H9 (cell line): ENCODE measurements around the gene MAPK8. TPM values are rescaled to one million over a fixed set of nuclear protein-coding genes. Genes with fewer than 3 reads are reported as not detected.

ENCODE experiments used
- DNase-seq: peaks from one replicate; pipeline ENCODE4 v3.0.0-alpha.2; 2017
- H2AFZ ChIP-seq: one replicate; pipeline ENCODE4 v1.6.1; 2013; ENCODE audit warnings: mild to moderate bottlenecking, low read length, control low read depth, moderate library complexity
- H2AK5ac ChIP-seq: 2 replicates; pipeline ENCODE4 v1.6.1; 2013; ENCODE audit warnings: low read length, control low read depth, mixed read lengths; ENCODE audit not compliant: insufficient read length
- H2BK120ac ChIP-seq: one replicate; pipeline ENCODE4 v1.6.1; 2013; ENCODE audit warnings: low read depth, mild to moderate bottlenecking, low read length, control low read depth, inconsistent platforms; ENCODE audit not compliant: poor library complexity, severe bottlenecking
- H2BK12ac ChIP-seq: 2 replicates; pipeline ENCODE4 v1.6.1; 2013; ENCODE audit warnings: low read length, control low read depth, mixed read lengths, low read depth; ENCODE audit not compliant: insufficient read length
- H2BK15ac ChIP-seq: 2 replicates; pipeline ENCODE4 v1.6.1; 2013; ENCODE audit warnings: low read depth, low read length, control low read depth
- H2BK20ac ChIP-seq: one replicate; pipeline ENCODE4 v1.6.1; 2013; ENCODE audit warnings: low read depth, mild to moderate bottlenecking, low read length, control low read depth, inconsistent platforms; ENCODE audit not compliant: poor library complexity, severe bottlenecking
- H2BK5ac ChIP-seq: 2 replicates; pipeline ENCODE4 v1.6.1; 2013; ENCODE audit warnings: low read length, control low read depth, mixed read lengths; ENCODE audit not compliant: insufficient read length
- H3K14ac ChIP-seq: 2 replicates; pipeline ENCODE4 v1.6.1; 2013; ENCODE audit warnings: low read length, control low read depth; ENCODE audit not compliant: insufficient read depth
- H3K18ac ChIP-seq: 2 replicates; pipeline ENCODE4 v1.6.1; 2013; ENCODE audit warnings: low read depth, mild to moderate bottlenecking, mixed read lengths, low read length, control low read depth; ENCODE audit not compliant: insufficient read length
- H3K23ac ChIP-seq: 2 replicates; pipeline ENCODE4 v1.6.1; 2013; ENCODE audit warnings: low read length, control low read depth, mixed read lengths, low read depth; ENCODE audit not compliant: insufficient read length
- H3K23me2 ChIP-seq: 2 replicates; pipeline ENCODE4 v1.6.1; 2013; ENCODE audit warnings: low read depth, mild to moderate bottlenecking, mixed read lengths, low read length, control low read depth; ENCODE audit not compliant: insufficient read length, poor library complexity, severe bottlenecking
- H3K27ac ChIP-seq: 2 replicates; pipeline ENCODE4 v1.5.1; 2013; ENCODE audit warnings: low read length, control low read depth, mixed read lengths, low read depth; ENCODE audit not compliant: insufficient read length
- H3K27me3 ChIP-seq: 2 replicates; pipeline ENCODE4 v1.6.1; 2013; ENCODE audit warnings: low read length, control low read depth, inconsistent platforms; ENCODE audit not compliant: insufficient read depth
- H3K4ac ChIP-seq: 2 replicates; pipeline ENCODE4 v1.6.1; 2013; ENCODE audit warnings: low read depth, mild to moderate bottlenecking, control low read depth, inconsistent platforms, low read length, moderate library complexity
- H3K4me1 ChIP-seq: 2 replicates; pipeline ENCODE4 v1.6.1; 2013; ENCODE audit warnings: low read length, control low read depth, inconsistent platforms; ENCODE audit not compliant: insufficient read depth
- H3K4me2 ChIP-seq: 2 replicates; pipeline ENCODE4 v1.6.1; 2013; ENCODE audit warnings: low read length, control low read depth, mixed read lengths; ENCODE audit not compliant: insufficient read length, insufficient read depth
- H3K56ac ChIP-seq: 2 replicates; pipeline ENCODE4 v1.6.1; 2013; ENCODE audit warnings: low read depth, mild to moderate bottlenecking, mixed read lengths, low read length, control low read depth; ENCODE audit not compliant: insufficient read length
- H3K79me1 ChIP-seq: 2 replicates; pipeline ENCODE4 v1.6.1; 2013; ENCODE audit warnings: low read depth, mild to moderate bottlenecking, moderate library complexity, low read length, control low read depth, inconsistent platforms; ENCODE audit not compliant: insufficient read depth, poor library complexity, severe bottlenecking
- H3K79me2 ChIP-seq: 2 replicates; pipeline ENCODE4 v1.6.1; 2013; ENCODE audit warnings: low read length, control low read depth, inconsistent platforms; ENCODE audit not compliant: insufficient read depth
- H3K9ac ChIP-seq: 2 replicates; pipeline ENCODE4 v1.6.1; 2013; ENCODE audit warnings: low read length, control low read depth, mixed read lengths; ENCODE audit not compliant: insufficient read length; ENCODE audit errors: extremely low read depth
- H3K9me3 ChIP-seq: one replicate; pipeline ENCODE4 v1.6.1; 2013; ENCODE audit warnings: low read depth, low read length, inconsistent platforms; ENCODE audit not compliant: control insufficient read depth
- H3T11ph ChIP-seq: one replicate; pipeline ENCODE4 v1.6.1; 2013; ENCODE audit warnings: mild to moderate bottlenecking, low read length, control low read depth, inconsistent platforms
- H4K20me1 ChIP-seq: one replicate; pipeline ENCODE4 v1.6.1; 2013; ENCODE audit not compliant: control insufficient read depth, insufficient read length, insufficient read depth
- H4K5ac ChIP-seq: 2 replicates; pipeline ENCODE4 v1.6.1; 2013; ENCODE audit warnings: low read depth, mild to moderate bottlenecking, mixed read lengths, low read length, control low read depth; ENCODE audit not compliant: insufficient read length
- H4K8ac ChIP-seq: replicated peaks from 2 replicates; pipeline ENCODE4 v1.6.1; 2013; ENCODE audit warnings: low read length, control low read depth, mixed read lengths, low read depth; ENCODE audit not compliant: insufficient read length
- H4K91ac ChIP-seq: 2 replicates; pipeline ENCODE4 v1.6.1; 2013; ENCODE audit warnings: low read depth, mild to moderate bottlenecking, moderate library complexity, mixed read lengths, low read length, control low read depth; ENCODE audit not compliant: insufficient read length
- H3K27ac Mint-ChIP-seq, 3 experiments: 2 replicates in 2 of 3; 3 replicates in 1 of 3; pipeline ENCODE4 v1.8.0; 2020 to 2021; ENCODE audit warnings: mixed read lengths in 3 of 3, mild to moderate bottlenecking in 1 of 3, moderate library complexity in 1 of 3
- H3K27me3 Mint-ChIP-seq: 2 replicates; pipeline ENCODE4 v1.8.0; 2021; ENCODE audit warnings: low read depth, mild to moderate bottlenecking, moderate library complexity, mixed read lengths
- H3K36me3 Mint-ChIP-seq, 3 experiments: 2 replicates in 2 of 3; 3 replicates in 1 of 3; pipeline ENCODE4 v1.8.0; 2020 to 2021; ENCODE audit warnings: low read depth in 3 of 3, mixed read lengths in 3 of 3; ENCODE audit not compliant: insufficient read depth in 1 of 3
- H3K4me1 Mint-ChIP-seq, 2 experiments: 2 replicates each; pipeline ENCODE4 v1.8.0; 2020; ENCODE audit warnings: mixed read lengths in 2 of 2
- H3K4me3 Mint-ChIP-seq, 2 experiments: 2 replicates in 1 of 2; 3 replicates in 1 of 2; pipeline ENCODE4 v1.8.0; 2020 to 2021; ENCODE audit warnings: mild to moderate bottlenecking in 2 of 2, mixed read lengths in 2 of 2, moderate library complexity in 1 of 2
- H3K9me3 Mint-ChIP-seq, 2 experiments: 2 replicates in 1 of 2; 3 replicates in 1 of 2; pipeline ENCODE4 v1.8.0; 2020; ENCODE audit warnings: mild to moderate bottlenecking in 2 of 2, mixed read lengths in 2 of 2, moderate library complexity in 1 of 2
- WGBS: extraction: QIAGEN DNeasy Blood & Tissue Kit; methylation state at CpG from one replicate; pipeline ENCODE4 v1.1.7; 2013; ENCODE audit warnings: missing lambda C conversion rate, low lambda C conversion rate, mixed read lengths; ENCODE audit not compliant: insufficient read length; ENCODE audit errors: extremely low coverage; 5-methylcytosine and 5-hydroxymethylcytosine counted together
- total RNA-seq: library from RNA; stranded (reverse); gene quantifications from 2 replicates; pipeline ENCODE4 v1.2.1, GENCODE V29; 2021
- TF ChIP-seq, protein P1 (sequence below): fragments of 200-600 bp; sonication (generic); conservative IDR thresholded peaks from 3 replicates; pipeline ENCODE4 v1.8.0; 2021; ENCODE audit warnings: antibody characterized with exemption, mild to moderate bottlenecking

Gene MAPK8
- total RNA-seq, 1 experiment from 2014 or later = 52.0 TPM

- no peak overlapping the region for H3K9ac ChIP-seq
- no peaks in the 10 kb centered on the region for H3K23me2 ChIP-seq
- H3K18ac ChIP-seq = no peak overlapping the region
- H3K56ac ChIP-seq = no peak overlapping the region
- H3K79me2 ChIP-seq = peaks cover 5% of the 10 kb centered on the region; the same call in 1 of the 2 replicates
- no peak overlapping the region for H3K4ac ChIP-seq
- H3K27me3 ChIP-seq = no peaks in the 10 kb centered on the region
- peaks cover 26 to 29% of the 10 kb centered on the region in 2 experiments for H3K9me3 Mint-ChIP-seq
- H2BK20ac ChIP-seq = no peak overlapping the region
- H3K27ac ChIP-seq = no peak overlapping the region
- no peak overlapping the region for H2AFZ ChIP-seq
- H3K4me1 Mint-ChIP-seq = 0 out of 4 replicates have a peak, but pooled peaks cover 0 to 2% of the 10 kb centered on the region in 2 experiments
- H2AK5ac ChIP-seq = no peak overlapping the region
- H4K8ac ChIP-seq = no peak overlapping the region
- no peaks in the 10 kb centered on the region for H3K4me1 ChIP-seq
- no peak overlapping the region for H2BK5ac ChIP-seq
- H2BK15ac ChIP-seq = no peak overlapping the region
- no peaks in the 10 kb centered on the region for H4K20me1 ChIP-seq
- no CpG with 5 or more reads among the region's 6 CpGs for WGBS
- H3K36me3 Mint-ChIP-seq = peaks cover 34 to 36% (median 36%) of the 10 kb centered on the region in 3 experiments
- H4K5ac ChIP-seq = no peak overlapping the region
- H3K23ac ChIP-seq = no peak overlapping the region
- TF ChIP-seq, protein P1, sequence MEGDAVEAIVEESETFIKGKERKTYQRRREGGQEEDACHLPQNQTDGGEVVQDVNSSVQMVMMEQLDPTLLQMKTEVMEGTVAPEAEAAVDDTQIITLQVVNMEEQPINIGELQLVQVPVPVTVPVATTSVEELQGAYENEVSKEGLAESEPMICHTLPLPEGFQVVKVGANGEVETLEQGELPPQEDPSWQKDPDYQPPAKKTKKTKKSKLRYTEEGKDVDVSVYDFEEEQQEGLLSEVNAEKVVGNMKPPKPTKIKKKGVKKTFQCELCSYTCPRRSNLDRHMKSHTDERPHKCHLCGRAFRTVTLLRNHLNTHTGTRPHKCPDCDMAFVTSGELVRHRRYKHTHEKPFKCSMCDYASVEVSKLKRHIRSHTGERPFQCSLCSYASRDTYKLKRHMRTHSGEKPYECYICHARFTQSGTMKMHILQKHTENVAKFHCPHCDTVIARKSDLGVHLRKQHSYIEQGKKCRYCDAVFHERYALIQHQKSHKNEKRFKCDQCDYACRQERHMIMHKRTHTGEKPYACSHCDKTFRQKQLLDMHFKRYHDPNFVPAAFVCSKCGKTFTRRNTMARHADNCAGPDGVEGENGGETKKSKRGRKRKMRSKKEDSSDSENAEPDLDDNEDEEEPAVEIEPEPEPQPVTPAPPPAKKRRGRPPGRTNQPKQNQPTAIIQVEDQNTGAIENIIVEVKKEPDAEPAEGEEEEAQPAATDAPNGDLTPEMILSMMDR = no peak
- no peaks in the 10 kb centered on the region for H3K27me3 Mint-ChIP-seq
- peaks cover 18% of the 10 kb centered on the region for H3K9me3 ChIP-seq
- H2BK12ac ChIP-seq = no peak overlapping the region
- H4K91ac ChIP-seq = no peak overlapping the region
- H3T11ph ChIP-seq = no peak overlapping the region
- H3K27ac Mint-ChIP-seq = peak overlapping the region in 2 of 3 experiments; percentile 65 to 89; a peak in 2 of 7 replicates
- H2BK120ac ChIP-seq = no peak overlapping the region
- no peak overlapping the region for H3K14ac ChIP-seq
- H3K4me3 Mint-ChIP-seq = no peak overlapping the region
- no peak for DNase-seq
- H3K79me1 ChIP-seq = peaks cover 18% of the 10 kb centered on the region
- H3K4me2 ChIP-seq = no peak overlapping the region
Measured at GRCh38 chr10:48333856-48334255, 27.4 kb downstream of the MAPK8 start.
